ENCODE results near the gene ABHD6.
"Not testable (repeated sequence)": the region's sequence is repeated elsewhere in the genome, so short reads cannot be mapped to it uniquely, and the experiment has no call there.

The ABHD6 gene

DNA sequence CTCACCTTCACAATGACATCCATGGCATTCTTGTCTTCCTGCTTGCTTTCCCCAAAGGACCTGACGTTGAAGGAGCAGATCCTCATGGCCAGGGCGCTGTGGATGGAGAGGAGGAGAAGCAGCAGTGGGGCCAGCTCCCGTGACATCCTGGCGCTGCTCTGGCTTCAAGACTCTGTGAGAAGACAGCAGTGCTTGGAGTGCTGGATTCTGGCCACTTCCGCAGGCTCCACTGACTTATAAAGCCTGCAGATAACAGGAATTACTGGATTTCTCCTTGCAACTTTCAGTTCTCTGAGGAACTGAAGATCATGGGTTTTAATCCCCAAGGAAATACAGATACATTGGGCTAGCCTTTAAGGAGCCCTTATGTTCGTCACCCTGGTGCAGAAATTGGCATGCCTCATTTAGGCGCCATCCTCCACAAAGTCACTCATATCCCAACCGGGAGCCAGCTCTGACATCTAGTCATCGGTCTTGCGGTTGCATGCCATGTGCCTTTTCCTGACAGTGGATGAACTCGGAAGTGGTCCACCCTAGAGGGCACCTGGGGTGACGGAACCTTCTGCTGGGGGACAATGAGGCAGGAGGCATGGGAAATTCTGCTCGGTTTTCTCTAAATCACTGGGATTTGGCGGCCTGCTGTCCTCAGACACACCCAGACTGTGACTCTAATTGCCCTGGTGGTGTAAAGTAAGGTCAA, 26.7 kb upstream of the ABHD6 start, which contains the start of gene DNASE1L3:
Gene DNASE1L3 (minus strand): TSS at position 212 of the 700 bp plus-strand sequence. CDS start 66 bp downstream, at position 146.
- no peak for DNase-seq

DNA sequence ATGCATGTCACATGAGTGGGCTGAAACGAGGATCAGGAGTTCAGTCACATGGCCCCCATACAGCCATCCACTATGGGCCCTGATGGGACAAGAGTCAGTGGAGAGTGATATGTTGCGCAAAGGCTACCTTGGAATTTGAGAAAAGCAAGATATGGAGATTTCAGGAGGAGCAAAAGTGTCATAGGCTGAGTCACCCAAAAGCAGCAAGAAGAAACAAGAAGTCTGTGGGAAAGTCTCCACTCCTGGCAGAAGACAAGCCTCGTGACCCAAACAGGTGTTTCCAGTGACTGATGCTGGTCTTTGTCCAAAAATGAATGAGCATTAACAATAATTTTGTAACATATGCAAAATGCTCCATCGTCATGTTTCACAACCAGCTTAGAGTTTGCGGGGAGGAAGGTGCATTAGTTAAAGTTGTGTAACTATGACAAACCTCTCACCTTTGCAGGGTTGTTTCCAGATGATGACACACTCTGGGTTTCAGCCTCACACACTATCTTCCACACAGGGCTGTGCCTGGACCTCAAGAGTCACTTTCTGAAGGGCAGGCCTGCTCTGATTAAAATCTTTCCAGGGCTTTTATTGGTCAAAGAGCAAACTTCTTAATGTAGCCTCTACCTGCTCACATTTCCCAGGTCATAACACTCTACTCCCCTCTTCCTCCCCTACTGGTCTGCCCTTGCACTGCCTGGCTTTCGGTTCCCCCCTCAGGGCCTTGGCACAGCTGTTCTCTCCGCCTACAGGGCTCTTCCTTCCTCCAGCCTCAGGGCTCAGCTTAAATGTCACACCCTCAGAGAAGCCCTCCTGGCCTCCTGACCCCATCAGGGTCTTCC, 22.9 kb upstream of the ABHD6 start:
- no peak for DNase-seq

DNA sequence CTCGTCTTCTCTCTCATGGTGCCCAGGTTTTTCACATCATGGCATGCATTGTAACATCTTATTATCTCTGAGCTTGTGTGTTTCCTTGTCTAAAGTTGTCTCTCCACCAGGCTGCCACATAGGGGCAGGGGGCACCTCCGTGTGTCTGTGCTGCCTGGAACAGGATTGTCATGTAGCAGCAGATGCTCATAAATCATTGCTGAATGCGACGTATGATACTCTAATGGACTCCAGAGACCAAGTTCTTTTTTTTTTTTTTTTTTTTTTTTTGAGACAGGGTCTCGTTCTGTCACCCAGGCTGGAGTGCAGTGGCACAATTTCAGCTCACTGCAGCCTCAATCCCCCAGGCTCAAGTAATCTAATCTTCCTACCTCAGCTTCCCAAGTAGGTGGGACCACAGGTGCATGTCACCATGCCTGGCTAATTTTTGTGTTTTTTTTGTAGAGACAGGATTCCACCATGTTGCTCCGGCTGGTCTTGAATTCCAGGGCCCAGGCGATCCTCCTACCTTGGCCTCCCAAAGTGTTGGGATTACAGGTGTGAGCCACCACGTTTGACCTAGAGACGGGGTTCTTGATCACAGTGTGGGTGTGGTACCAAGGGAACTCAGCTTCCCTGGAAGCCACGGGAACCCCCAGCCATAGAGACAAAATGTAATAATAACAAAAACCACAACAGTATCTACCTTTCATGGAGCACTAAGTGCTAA, 22.1 kb upstream of the ABHD6 start:
- no peak for DNase-seq

DNA sequence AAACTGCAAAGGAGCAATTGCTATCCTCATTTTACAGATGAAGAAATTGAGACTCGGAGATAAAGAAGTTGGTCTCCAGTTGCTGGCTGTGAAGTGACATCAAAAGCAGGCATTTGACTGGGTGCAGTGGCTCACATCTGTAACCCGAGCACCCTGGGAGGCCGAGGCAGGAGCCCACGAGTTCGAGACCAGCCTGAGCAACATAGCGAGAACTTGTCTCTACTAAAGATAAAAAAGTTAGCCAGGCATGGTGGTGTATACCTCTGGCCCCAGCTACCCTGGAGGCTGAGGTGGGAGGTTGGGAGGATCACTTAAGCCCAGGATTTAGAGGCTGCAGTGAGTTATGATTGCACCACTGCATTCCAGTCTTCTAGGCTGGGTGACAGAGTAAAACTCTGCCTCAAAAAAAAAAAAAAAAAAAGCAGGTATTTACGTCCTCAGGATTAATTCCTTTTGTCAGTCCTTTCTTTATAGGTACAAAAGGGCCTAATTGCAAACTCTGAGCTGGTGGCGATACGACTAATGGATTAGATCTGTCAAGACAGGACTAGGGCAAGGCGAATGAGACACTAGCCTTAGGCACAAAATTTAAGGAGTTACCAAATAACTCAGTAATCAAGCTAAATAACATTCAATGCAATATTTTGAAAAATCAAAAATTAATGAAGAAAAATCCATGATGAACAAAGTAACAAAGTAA, 20.9 kb upstream of the ABHD6 start:
- no peak for DNase-seq

DNA sequence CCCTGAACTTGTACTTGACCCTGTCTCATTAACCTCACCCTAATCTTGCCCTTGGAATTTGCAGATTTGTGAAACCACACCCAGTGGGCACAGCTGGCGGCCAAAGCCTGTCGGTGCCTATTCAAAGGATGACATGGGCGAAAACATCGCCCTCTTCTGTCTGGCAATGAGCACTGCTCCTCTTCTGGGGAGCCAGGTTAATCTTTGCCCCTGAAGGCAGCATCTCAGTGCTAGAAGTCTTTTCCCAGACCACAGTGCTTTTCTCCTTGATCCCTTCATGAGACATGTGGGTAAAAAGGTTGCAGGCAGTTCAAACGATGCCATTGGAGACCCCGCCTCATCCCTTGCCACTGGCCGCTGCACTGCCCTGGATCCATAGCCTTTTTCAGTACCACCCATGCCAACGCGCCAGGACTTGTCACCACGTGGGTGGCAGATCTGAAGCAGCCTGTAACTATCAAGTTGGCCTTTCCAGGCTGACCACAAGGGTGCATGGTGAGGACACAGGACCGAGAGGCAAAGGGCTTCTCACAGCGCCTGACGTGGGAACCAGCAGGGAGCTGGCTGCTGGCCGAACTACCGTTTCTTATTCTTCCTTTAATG, 20.3 kb upstream of the ABHD6 start:
- DNase-seq = peak; percentile 34 to 39

DNA sequence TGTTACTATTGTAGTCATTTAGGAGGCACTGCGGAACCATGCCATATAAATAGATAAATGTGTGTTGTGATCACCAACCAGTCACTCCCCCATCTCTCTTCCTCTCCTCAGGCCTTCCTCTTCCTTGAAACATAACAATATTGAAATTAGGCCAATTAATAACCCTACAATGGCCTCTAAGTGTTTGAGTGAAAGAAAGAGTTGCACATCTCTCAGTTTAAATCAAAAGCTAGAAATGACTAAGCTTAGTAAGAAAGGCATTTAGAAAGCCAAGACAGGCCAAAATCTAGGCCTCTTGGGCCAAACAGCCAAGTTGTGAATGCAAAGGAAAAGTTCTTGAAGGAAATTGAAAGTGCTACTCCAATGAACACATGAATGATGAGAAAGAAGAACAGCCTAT, 18.7 kb upstream of the ABHD6 start:
- no peak for DNase-seq

DNA sequence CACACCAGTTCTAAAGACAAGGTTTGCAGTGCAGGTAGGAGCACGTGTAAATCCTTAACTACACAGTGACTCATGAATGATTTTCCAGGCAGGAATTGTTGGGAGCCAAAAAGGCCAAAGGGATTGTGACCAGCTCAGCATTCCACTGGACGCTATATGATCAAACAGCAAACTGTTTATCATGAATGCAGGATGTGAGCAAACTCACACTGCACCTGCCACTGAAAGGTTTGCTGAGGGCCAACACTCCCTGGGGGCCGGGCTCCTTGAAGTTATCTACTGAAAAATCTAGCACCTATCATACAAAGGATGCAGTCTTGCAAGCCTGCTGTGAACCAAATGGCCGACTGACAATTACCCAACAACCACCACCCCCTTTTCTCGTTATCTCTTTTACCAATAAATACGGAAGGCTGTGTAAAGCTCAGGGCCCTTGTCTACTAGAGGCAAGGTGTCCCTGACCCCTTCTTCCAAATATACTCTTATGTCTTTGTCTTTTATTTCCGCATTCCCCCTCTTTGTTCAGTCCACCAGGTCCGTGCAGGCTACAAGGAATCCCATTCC, 15.3 kb upstream of the ABHD6 start:
- no peak for DNase-seq

DNA sequence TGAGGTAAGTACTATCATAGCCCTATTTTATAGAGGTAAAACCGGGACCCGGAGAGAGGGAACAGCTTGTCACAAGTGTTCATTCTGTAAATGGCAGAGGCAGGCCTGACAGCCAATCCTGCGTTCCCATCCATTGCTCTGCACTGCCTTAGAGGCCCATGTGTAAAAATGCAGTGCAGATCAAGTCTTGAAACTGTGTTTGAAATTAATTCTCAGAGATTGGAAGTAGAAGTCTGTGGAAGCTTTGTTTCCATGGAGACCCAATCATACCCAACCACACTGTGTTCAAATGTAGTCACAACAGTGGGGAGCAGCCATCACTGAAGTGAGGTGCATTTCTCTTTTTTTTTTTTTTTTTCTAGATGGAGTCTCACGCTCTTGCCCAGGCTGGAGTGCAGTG, 13.7 kb upstream of the ABHD6 start:
- no peak for DNase-seq

DNA sequence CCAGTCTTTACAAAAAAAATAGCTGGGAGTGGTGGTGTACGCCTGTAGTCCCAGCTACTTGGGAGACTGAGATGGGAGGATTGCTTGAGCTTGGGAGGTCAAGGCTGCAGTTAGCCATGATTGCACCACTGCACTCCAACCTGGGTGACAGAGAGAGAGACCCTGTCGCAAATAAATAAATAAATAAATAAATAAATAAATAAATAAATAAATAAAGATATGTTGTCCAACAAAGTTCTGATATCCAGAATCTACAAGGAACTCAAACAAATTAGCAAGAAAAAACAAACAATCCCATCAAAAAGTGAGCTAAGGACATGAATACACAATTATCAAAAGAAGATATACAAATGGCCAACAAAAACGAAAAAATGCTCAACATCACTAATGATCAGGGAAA, 9.7 kb upstream of the ABHD6 start:
- not testable (repeated sequence) for DNase-seq

DNA sequence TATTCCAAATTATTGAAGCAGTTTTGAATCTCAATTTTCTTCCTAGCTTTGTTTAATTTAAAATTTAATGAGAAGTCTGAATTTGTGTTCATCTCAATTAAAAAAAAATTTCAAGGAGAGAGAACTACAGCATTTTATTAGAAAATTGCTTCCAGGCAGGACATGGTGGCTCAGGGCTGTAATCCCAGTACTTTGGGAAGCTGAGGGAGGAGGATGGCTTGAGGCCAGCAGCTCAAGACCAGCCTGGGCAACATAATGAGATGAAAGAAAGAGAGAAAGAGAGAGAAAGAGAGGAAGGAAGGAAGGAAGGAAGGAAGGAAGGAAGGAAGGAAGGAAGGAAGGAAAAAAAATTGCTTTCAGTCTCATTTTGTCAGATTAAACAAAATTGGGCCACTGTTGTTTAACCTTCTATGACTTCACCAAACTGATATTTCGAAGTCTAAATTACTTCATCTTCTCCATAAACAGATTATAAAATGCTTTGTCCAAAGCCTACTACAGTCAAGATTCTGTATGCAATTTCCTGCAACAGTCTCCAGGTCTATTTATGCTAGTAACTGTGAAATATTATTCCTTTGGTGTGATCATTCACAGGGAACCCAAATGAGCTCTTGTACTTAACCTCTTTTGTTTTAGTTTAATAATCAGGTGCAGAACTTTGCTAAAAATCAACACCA, 6.6 kb upstream of the ABHD6 start:
- DNase-seq = no peak

DNA sequence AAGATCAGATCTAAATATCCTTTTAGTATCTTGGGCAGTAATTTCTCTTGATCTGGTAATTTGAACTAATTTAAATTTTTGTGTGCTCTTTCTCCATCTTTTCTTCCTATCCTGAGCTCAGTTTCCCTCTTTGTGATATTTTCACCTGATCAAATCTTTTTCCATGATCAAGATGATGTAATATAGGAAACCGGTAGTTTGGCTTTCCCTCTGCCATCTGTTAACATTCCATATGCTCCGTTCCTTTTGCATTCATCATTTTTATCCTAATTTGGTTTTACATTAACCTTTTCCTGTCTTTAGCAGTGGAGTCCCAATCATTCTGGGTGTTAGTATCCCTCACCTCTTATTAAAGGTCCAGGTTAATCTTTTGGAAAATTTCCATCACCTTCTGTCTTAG, 5.9 kb upstream of the ABHD6 start:
- DNase-seq = no peak

DNA sequence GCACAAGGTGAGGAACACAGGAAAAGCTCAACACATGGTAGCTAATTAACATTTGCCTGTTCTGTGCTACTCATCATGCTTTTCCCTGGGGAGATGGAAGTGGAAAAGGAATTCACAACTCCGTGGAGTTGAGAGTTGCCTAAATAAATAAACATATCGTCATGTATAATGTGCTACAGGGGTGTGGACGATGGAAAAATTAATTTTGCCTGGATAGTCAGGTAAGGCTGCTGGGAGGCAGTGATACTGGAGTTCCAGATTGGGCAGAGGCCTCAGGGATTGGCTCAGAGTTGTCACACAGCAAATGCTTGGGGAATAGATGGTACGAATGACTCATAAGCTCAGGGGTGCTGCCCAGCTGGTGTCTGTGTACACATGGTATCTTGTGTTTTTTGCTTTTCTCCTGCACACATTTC, 3.1 kb upstream of the ABHD6 start:
- no peak for DNase-seq

DNA sequence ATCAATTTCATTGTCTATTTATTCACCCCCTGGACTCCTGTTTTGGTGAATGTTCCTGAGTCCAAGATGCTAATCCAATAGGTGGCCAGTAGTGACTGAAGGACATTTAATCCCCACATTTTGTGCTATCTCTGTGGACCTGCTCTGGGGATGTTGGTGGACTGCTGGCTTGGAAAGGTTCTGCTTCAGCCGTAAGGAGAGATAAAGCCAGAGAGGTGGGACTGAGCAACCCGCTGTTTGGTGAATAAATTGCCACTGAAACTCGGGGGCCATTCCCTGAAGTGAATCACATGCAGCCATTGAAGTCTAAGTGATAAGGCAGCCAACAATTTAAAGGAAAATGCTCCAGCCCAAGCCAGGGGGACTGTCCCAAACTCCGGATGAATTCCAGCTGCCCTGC, 1.6 kb upstream of the ABHD6 start:
- DNase-seq = no peak

DNA sequence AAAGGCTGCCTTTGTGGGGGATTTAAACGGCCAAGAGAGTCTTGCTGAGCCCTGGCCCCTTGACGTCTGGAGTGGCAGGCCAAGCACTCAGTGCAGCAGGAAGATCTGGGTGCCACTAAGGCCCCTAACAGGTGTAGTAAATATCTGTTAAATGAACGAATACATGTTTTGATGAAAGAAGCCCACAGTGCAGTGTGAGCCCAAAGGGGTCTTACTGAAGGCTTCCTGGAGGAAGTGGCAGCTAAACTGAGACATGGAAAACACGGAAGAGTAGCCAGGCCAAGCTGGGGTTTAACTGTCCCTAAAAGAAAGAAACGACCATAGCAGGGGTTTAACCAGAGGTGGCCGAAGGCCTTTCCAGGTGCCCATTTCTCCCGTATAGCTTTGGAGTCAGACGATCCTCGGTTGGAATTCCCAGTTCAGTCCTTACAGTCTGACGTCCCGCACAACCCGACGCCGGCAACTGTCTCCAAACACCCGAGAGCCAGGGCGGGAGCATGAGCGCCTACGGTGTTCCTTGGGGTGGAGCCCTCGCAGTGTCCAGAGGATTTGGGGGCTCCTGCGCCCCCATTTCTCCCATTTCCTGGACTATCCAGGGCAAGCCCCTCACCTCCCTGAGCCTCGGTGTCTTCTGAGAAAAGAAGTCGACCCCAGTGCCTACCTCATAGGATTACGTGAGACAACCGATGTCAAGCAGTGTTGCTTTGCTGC, 910 bp upstream of the ABHD6 start:
- DNase-seq = no peak

DNA sequence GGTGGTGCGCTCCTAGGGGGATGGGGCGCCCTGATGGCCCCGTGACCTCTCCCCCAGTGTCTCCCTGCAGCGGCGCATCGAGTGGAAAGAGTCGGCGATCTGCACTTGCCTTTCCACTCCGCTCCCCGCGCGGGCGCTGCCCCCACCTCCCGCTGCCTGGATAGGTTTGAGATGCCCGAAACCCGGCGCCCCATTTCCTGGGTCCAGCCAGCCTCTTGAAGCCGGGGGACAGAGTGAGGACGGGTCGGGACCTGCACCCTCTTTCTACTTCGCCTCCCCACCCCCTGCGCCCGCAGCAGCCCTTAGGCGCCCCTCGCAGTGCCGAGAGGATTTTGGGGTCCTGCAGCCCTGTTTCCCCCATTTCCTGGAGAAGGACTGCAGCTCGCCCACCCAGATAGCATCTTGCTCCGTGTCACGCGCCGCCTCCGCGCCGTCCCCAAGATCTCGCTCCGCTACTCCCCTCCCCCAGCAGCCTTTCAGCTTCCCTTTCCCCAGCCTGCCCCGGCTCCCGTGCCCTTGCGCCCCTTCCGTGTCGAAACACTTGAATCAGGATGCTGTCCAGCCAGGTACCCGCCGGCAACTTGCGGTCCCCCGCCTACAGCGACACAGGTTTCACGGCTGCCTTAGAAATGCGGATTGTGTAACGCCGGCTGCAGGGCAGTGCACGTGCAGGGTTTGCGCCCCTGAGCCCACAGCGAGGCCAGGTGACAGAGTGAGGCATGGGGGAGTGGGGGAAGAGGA, 519 bp downstream of the ABHD6 start:
- DNase-seq = peak; percentile 42 to 53

DNA sequence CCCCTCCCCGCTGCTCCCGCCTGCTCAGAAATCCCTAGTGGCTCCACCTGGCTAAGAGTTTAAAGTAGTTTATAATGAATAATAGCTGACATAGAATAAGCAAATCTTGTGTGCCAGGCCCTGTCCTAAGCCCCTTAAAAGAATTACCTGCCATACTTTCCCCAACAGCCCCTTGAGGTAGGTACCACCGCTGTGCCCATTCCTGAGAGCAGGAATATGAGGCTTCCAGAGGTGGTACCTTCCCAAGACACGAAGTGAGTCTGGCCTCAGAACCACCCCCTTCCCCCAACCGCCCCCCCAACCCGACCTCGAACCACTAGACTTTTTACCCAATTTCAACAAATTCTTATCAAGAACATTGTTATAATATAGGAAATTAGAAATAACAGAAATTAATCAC, 1.2 kb downstream of the ABHD6 start:
- DNase-seq = no peak

DNA sequence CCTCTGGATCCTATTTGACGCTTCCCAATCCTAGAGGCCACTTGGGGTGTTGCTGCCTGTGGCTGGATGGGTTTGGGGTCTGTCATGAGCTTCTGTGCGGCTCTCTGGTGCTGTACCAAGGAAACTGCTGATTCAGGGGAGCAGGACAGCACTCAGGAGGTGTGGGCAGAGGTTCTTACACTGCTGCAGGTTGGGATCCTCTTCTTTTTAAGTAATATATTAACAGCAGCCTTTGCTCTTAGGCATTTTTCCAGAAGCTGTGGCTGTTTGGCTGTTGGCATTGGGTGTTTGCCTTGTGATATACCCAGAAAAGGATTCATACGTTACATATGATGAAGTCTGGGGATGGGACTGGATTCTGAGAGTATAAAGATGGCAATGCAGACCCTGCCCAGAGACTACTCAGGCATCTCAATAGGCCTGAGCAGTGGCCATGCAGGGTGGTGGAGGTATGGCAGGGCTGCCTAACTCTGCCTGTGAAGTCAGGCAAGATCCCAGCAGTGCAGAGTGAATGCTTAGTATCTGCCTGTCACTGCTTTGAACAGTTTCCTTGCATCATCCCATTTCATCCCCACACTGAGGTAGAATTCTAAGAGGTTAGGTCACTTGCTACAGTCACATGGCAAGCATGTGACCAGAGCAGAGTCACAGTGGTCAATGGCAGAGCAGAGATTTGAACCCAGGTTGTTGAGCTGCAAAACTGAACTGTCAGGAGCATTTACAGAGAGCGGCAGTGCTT, 3.9 kb downstream of the ABHD6 start:
- DNase-seq = no peak

DNA sequence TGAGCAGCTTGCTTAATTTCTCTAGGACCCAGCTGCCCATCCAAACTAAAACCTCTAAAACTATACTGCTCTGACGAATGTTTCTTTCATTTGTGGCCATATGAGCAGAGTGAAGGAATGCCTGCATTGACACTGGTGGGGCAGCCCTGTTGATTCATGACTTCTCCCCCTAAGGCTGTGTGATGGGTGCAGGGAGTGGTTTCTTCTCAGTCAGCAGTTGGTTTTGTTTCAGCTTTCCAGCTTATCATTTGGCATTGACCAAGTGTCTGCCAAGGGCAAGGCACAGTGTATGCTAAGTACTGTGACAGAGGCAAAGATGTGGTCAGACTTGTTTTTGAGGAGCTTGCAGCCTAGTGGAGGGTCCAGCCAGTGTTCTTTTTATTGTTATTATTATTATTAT, 4.7 kb downstream of the ABHD6 start:
- DNase-seq = no peak

DNA sequence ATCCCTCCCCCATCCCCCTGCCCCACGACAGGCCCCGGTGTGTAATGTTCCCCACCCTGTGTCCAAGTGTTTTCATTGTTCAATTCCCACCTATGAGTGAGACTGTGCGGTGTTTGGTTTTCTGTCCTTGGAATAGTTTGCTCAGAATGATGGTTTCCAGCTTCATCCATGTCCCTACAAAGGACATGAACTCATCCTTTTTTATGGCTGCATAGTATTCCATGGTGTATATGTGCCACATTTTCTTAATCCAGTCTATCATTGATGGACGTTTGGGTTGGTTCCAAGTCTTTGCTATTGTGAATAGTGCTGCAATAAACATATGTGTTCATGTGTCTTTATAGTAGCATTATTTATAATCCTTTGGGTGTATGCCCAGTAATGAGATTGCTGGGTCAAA, 5.3 kb downstream of the ABHD6 start:
- not testable (repeated sequence) for DNase-seq
